Left forelimb (tissue), 1 donor: ENCODE results near the gene IL25.
"Not testable (repeated sequence)": the region's sequence is repeated elsewhere in the genome, so short reads cannot be mapped to it uniquely, and the experiment has no call there.

Experiments used
- DNase-seq: peaks from one replicate; pipeline ENCODE4 v3.0.0-alpha.2; 2018; ENCODE audit warnings: low spot score

IL25 gene

DNA sequence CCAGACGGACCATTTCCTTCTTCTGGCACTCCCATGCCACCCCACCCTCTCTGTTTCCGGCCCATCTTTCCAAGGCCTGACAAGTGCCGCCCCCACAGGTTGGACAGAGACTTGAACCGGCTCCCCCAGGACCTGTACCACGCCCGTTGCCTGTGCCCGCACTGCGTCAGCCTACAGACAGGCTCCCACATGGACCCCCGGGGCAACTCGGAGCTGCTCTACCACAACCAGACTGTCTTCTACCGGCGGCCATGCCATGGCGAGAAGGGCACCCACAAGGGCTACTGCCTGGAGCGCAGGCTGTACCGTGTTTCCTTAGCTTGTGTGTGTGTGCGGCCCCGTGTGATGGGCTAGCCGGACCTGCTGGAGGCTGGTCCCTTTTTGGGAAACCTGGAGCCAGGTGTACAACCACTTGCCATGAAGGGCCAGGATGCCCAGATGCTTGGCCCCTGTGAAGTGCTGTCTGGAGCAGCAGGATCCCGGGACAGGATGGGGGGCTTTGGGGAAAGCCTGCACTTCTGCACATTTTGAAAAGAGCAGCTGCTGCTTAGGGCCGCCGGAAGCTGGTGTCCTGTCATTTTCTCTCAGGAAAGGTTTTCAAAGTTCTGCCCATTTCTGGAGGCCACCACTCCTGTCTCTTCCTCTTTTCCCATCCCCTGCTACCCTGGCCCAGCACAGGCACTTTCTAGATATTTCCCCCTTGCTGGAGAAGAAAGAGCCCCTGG lies 3.1 kb downstream of the IL25 start:
- no peak for DNase-seq

DNA sequence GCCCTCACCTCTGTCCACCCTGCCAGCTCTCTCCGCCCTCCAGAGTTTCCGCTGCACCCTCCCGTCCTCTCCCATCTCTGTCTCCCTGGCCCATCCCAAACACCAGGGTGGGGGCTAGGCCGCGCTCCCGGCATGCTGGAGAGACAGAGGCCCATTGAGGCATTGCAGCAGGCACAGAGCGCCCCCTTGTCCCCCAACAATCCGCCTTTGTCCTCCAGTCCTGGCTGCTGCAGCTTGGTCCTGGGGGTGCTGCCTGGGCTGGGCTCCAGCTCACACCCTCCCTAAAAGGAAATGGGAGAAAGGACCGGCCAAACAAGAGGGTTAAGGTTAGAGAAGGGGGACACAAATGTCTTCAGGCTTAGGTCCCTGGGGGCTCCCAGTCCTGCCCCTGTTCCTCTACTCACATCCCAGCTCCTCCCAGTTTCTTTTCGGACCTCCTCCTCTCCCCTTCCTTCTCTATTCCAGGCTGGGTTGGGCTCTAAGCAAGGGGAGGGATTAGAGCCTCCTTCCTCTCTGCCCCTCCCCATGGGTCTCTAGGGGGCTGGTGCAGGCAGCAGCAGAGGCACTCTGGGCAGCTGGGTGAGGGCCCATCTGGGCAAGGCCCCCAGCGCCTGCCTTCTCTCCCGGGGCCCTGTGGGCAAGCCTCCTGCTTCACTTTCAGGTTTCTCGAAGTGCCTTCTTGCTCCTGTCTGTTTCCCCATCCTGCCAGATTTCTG lies 4.0 kb downstream of the IL25 start, which contains the start of gene CMTM5:
Gene CMTM5, plus strand, starts transcription at position 565 of the 716 bp plus-strand sequence. CDS start 206 bp downstream, outside the sequence.
- no peak for DNase-seq

- DNase-seq = no peak
These were observed 4.6 kb downstream of the IL25 start for GRCh38 chr14:23377198-23377550.

GRCh38 chr14:23377573-23378563 lies 5.3 kb downstream of the IL25 start:
- DNase-seq = no peak

DNA sequence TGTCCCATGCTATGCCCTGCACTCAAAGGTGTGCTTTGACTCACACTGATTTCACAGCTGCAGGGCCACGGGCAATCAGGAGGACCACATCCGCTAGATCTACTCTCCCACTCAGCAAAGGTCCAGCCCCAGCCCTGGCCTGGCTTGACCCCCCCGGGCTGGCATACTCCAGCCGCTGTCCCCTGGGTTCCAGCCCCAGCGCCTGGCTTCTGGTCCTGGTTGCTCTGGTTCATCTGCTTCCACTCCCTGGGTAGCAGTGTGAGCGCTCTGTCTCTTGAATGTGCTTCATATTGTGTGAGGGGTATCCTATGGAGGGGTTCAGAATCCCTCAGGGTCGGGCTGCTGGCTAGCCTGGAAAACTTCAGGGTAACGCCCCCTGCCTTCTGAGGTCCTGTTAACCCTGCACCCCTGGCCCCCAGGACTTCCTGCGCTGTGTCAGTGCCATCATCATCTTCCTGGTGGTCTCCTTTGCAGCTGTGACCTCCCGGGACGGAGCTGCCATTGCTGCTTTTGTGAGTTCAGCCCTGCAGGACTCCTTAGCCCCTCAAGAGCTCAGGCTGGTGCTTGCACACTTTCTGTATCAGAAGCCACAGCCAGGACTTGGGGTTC lies 6.1 kb downstream of the IL25 start:
- DNase-seq = no peak

DNA sequence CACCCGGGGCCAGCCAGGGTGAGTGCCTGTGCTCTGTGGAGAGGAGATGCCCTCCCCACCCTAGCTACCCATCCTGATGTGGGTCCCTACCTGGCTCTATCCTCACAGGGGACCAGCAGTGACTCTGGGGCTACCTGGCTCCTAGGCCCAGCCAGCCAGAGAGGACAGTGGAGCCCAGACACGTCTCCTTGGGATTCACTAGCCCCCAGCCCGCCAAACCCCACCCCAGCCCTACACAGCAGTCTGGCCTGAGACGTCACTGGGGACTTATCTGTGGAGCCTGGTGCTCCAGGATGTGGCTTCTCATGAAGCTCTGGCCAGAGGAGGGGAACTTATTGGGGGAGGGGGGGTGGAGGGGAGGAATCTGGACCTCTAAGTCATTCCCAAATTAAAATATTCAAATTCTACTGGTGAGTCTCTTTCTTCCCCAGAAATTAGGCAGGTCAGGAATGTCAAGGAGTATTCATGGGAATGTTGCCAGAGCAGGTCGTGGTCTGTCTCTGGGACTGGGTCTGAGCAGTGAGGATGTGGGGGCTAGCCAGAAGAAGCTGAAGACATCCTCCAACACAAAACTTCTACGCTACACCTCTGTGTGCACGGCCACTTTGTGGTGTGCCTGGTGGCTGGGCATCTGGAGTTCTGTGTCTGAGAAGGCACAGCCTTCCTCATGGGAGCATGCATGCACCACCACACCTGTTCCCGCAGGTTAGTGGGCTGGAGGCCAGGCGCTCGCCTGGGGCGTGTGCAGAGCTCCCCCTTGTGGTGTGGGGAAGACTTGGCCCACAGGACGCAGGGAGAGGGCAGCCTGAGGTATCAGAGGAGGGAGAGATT lies 7.0 kb downstream of the IL25 start:
- no peak for DNase-seq

GRCh38 chr14:23380197-23380914 lies 7.7 kb downstream of the IL25 start:
- no peak for DNase-seq

DNA sequence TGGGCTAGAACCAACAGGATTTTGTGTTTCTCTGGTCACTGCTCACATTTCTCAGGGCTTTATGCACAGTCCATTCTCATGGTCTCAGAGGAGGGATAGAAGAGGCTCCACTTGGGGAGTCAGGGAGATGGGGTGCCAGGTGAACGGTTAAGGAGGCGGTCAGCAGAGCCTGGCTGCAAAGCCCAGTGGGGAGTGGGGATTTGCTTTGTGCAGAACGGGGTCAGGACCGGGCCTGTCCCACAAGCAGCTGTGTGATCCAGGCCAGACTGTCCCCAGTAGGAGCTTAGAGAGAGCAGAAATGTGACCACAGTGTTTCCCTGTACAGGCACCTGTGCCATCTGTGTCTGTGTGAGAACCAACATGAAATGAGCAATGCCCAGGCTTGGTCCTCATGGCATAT lies 8.4 kb downstream of the IL25 start:
- DNase-seq = no peak

GRCh38 chr14:23381871-23382270 lies 9.3 kb downstream of the IL25 start:
- DNase-seq = no peak

DNA sequence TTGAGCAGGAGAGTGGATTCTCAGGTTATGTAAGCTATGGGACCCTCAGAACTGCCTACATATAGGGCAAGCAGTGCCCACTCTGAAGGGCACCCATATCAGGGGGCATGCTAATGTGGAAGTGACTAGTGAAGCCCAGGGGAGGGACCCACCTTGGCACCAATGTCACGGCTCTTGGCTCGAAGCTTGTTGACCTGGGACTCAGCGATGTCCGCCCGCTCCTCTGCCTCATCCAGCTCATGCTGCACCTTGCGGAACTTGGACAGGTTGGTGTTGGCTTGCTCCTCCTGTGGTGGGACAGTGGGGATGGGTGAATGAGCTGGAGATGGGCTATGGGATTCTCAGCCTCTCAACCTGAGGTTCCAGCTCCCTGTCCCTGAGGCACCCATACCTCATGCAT lies 9.7 kb downstream of the IL25 start:
- DNase-seq = no peak

- DNase-seq = no peak
These were observed 10.3 kb downstream of the IL25 start for GRCh38 chr14:23382731-23383440.

GRCh38 chr14:23384364-23385080 lies 11.9 kb downstream of the IL25 start:
- no peak for DNase-seq

DNA sequence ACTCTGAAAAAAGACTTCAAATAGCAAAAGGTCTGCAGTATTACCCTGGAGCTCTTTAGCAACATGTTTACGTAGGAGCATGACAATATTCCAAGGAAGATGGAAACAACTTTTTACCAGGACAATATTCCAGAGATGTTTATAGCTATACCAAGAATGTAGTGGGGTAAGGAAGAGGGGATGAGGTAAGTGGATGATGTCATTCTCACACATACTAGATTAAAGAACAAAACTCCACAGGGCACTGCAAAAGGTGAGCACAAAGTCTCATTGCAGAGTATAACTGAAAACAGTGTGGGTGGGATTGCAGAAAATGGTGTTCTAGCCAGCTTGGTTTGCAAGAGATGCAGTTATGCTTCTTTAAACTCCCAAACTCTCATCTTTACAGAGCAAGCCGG lies 12.6 kb downstream of the IL25 start:
- no peak for DNase-seq

DNA sequence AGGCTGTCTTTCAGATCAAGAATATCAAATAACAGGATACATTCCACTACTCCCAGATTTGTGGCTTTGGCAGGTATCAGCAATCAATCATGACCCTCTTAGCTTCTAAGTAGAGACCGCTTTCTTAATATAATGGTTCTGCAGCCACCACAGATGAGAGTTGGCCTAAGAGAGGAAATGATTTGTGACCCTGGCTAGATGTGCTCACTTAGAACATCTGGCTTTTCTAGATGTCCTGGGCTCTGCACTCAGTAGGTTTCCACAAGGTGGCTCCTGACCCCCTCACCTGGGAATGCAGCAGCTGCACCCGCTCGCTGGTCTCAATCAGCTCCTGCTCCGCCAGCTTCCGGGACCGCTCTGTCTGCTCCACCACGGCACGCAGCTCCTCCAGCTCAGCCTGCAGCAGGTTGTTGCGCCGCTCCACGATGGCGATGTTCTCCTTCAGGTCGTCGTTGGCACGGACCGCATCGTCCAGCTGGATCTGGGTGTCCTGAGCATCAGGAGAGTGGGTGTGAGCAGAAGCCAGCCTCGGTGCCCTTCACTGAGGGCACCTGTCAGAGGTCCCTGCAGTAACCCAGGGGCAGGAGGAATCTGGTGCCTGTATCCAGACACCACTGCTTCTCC lies 13.1 kb downstream of the IL25 start:
- DNase-seq = no peak

DNA sequence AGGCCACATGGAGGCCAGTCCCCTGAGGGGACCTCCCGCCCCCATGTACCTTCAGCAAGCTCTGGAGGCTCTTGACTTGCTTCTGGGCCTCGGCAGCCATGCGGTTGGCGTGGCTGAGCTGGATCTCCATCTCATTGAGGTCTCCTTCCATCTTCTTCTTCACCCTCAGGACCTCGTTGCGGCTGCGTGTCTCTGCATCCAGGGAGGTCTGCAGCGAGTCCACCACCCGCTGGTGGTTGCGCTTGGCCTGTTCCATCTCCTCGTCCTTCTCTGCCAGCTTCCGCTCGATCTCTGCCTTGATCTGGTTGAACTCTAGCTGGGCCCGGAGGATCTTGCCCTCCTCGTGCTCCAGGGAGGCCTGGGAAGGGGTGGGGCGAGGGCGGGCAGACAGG lies 13.7 kb downstream of the IL25 start:
- DNase-seq = not testable (repeated sequence)

DNA sequence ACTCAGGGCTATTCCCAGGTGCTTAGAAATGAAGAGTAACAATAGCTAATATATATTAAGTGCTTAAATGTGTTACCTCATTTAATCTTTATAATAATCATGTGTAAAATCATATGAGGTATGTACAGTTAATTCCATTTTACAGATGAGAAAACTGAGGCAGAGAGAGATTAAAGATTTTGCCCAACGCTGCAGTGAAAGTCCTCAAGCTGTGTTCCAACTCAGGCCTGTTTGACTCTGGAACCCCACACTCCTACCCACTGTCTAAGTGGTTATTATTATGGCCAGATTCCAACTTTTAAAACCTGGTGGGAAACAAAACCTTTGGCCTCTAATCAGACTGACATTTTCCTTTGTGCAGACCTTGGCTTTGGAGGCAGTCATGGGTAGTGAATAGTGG lies 14.4 kb downstream of the IL25 start:
- DNase-seq = no peak

DNA sequence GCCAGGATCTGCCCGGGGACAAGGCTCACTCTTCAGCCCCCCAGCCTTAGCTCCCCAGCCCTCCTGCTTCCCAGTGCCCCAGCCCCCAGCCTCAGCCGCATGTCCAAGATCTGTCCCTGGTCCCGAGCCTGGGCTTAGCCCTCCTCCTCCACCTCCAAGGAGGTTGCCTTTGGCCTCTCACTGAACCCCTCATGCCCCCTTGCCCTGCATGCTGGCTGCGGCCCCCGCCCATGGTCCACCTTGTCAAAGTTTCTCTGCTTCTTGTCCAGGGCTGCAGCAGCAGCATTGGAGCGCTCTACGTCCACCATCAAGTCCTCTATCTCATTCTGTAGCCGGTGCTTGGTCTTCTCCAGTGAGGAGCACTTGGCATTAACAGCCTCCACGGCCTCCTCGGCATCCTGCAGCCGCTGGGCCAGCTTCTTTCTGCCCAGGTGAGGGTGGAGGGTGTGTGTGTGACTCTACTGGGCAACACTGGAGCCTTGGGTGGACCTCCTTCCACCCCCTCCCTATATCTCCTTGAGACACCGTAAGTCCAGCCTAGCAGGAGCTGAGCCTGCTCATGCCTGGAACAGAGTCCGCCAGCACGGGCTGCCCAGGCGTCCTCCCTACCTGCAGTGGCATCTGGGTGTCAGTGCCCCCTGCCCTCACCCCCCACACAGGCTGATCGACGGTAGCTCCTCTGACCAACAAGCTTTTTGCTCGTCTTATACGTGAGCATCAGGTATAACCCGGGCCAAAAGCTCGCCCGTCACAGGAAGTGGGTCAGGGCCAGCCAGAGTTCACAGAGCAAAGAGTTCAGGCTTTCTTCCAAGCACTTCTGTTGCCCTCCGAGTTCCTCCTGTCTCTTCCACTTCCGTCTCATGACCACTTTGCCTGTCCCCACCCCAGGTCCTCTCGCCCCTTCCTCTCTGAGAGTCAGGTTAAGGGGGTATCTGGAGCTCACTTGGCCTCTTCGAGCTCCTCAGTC lies 15.6 kb downstream of the IL25 start:
- DNase-seq = no peak
